Fibroblast of lung (primary cell): ENCODE results near the gene CEMIP.

ENCODE experiments used
- EZH2 ChIP-seq: IDR thresholded peaks from 2 replicates; pipeline ENCODE4 v1.5.1; 2012; ENCODE audit warnings: low read length, control low read depth, mild to moderate bottlenecking; ENCODE audit errors: missing control alignments
- TF ChIP-seq, protein P1 (sequence below), 2 donors: IDR thresholded peaks in 1 of 2; conservative IDR thresholded peaks in 1 of 2; 1 replicate in 1 of 2; 2 replicates in 1 of 2; pipeline ENCODE4 v1.5.1; 2011 to 2012; ENCODE audit warnings: low read length in 2 of 2, control low read depth in 1 of 2, inconsistent platforms in 1 of 2, low read depth in 1 of 2, mild to moderate bottlenecking in 1 of 2

DNA sequence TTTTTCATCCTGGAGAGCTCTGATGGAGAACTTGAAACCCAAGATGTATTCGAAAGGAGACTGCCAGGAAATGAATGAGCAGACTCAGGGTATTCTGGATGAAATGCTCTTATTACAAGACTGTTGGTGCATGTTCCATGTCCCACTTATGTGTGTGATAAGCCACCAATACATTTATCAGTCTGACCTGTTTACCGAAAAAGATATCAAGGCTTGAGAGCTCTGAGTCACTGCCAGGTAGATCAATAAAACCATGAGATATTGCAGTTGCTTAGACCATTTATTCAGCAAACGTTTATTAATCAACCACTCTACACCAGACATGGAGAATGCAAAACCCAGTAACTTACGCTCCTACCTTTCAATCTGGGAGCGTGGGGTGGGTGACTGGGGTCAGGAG lies 17.2 kb downstream of the CEMIP start:
- TF ChIP-seq, protein P1, sequence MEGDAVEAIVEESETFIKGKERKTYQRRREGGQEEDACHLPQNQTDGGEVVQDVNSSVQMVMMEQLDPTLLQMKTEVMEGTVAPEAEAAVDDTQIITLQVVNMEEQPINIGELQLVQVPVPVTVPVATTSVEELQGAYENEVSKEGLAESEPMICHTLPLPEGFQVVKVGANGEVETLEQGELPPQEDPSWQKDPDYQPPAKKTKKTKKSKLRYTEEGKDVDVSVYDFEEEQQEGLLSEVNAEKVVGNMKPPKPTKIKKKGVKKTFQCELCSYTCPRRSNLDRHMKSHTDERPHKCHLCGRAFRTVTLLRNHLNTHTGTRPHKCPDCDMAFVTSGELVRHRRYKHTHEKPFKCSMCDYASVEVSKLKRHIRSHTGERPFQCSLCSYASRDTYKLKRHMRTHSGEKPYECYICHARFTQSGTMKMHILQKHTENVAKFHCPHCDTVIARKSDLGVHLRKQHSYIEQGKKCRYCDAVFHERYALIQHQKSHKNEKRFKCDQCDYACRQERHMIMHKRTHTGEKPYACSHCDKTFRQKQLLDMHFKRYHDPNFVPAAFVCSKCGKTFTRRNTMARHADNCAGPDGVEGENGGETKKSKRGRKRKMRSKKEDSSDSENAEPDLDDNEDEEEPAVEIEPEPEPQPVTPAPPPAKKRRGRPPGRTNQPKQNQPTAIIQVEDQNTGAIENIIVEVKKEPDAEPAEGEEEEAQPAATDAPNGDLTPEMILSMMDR (conservative IDR thresholded peaks at IDR 0.05 in 1 of 2, IDR thresholded peaks at IDR 0.05 in 1 of 2; ENCODE audit: low read depth in 1 of 2, low read length in 2 of 2), result no peak
- TF ChIP-seq EZH2, result no peak
